Pons (tissue), 1 donor: ENCODE data around the gene ZNF423.

Experiments
- DNase-seq: peaks from one replicate; pipeline ENCODE4 v3.0.0-alpha.2; 2016; ENCODE audit warnings: low spot score

The ZNF423 gene

DNA sequence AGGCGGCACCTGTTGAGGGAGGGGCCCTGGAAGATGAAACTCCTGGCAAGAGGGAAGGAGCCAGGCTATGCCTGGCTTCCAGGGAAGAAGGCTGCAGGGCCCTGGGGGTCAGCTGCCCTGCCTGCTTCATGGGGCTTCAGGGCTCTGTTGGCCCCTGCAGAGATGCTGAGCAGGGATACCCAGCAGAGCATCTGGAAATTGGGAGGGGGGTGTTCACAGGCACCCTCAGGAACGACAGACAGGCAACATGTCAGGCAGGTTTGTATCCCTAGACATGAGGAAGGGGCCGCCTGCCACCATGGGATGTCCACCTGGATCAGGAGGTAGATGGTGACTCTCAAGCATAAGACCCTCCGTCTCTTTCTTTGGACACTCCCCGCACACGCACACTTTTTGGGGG lies 13.8 kb upstream of the ZNF423 start:
- no peak for DNase-seq

- no peak for DNase-seq
Observed at GRCh38 chr16:49867796-49868668, 12.1 kb upstream of the ZNF423 start.

DNA sequence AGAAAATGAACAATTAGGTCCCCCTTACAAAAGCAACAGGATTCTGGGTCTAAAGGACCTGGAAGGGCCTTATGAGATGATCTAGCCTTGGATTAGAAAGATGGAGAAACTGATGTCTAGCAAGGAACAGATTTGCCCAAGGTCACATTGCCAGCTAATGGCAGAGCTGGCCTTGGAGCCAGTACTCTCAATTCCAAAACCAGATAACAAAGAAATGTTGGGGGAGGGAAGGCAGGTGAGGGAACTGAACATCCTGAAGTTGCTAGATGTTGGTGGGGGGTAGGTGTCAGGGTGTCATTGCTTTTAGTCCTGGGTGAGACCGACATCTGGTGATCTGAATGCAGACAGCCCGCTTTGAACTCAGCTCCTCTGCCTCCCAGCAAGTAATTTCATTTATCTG lies 11.3 kb upstream of the ZNF423 start:
- no peak for DNase-seq

DNA sequence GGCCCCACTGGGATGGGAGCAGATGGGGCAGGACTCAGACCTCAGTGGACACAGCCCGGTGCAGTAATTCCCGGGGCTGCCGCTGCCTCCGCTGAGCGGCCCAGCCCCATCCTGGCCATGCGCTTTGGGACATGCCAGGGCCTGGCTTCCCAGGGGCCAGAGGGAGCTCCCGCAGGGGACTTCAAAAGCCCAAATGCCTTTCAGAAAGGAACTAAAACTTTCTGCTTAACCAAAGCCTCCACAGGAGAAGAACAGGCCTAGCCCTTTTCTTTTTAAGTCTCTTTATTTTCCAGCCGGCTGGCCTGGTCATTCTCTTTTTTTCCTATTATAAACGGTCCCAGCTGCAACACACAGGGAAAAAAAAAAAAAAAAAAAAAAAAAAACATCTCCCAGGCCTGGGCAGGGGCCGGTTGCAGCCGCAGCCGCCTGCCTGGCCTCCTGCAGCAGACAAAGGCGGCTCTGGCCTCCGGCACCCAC lies 10.7 kb upstream of the ZNF423 start:
- DNase-seq = no peak

GRCh38 chr16:49862694-49863093 lies 6.8 kb upstream of the ZNF423 start:
- DNase-seq = no peak

DNA sequence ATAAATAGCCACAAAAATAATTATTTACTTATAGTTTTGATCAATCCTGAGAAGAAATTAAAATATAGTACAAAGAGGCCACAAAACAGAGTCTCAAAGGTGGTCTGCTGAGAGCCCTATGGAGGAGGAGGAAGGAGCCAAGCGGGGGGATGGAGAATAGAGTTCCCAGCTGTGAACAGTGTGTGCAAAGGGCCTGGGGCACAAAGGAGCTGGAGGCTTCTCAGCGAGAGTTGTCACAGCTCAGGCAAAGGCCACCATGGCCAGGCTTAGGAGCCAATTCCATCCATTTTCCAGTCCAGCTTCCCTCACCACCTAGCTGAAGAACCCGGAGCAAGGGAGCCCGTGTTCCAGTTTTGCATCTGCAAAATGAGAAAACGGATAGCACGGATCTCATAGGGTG lies 5.4 kb upstream of the ZNF423 start:
- DNase-seq = no peak

DNA sequence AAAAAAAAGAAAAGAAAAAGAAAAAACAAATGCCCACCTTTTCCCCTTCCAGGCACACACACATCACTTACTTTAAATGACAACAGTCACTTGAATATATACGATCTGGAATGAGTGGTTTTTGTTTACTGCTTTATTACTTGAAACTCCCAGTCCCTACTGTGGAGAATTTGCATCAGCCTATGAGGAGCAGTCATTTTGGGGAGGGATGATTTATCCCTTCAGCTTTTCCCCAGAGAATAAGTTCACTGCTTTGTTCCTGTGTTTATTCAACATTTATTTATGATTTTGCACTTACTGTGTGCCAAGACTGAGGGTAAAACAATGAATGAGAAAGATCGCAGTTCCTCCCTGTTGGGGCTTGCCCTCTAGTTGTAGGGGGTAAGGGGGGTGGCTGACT lies 4.7 kb upstream of the ZNF423 start:
- no peak for DNase-seq

DNA sequence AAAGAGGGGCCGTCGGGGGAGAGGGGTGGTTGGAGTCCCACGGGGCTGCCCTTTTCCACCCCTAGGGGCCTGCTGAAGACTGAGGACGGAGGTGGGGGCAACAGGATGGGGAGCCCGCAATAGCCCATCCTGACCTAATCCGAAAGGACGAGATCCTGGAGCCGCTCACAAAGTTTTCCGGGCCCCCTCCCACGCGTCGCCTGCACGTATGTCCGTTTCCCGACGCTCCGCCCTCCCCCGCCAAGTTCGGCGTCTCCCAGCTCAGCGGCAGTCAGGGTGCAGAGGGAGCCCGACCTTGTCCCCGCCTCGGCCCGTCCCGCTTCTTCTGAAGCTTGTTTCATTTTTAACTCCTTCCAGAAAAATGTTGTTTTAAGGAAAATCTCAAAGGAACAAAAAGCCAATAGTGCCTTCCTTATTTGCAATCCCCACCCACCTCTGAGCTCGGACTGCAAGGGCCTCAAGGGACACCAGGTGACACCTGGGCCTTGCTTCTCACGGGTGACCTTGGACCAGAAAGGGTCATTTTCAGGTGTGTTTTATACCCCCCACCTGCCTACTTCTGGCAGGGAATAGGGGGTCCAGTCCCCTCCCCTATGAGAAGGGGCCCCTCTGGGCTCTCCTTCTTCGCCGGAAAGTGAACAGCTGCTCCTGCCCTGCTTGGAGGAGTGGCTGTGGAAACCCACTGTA lies 3.4 kb upstream of the ZNF423 start:
- DNase-seq = no peak

- no peak for DNase-seq
Observed at GRCh38 chr16:49858200-49859124, 2.5 kb upstream of the ZNF423 start.

GRCh38 chr16:49857423-49858181 lies 1.7 kb upstream of the ZNF423 start:
- DNase-seq = no peak

- DNase-seq = peak; percentile 51
Observed at GRCh38 chr16:49856672-49857330, 889 bp upstream of the ZNF423 start.

GRCh38 chr16:49855280-49855821 lies 561 bp downstream of the ZNF423 start:
- peak; percentile 35 for DNase-seq

- no peak for DNase-seq
Observed at GRCh38 chr16:49854796-49855203, 1.1 kb downstream of the ZNF423 start.

- DNase-seq = no peak
Observed at GRCh38 chr16:49854188-49854795, 1.6 kb downstream of the ZNF423 start.

DNA sequence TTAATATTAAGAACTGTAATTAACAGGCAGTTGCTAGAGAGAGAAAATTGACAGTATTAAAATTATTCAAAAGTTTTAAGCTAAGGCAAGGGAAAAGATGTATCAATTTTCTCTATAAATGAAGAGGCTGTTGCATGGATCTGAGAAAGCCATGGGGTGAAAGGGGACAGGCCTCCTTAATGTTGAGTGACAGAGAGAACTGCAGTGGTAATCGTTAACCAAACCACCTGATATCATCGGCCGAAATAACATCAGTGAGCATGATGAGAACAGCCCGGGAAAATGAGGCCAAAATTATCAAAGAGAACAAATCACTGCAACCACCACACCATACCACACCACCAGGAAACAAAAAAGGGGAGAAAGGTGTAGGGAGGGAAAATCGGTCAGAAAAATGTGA lies 3.6 kb downstream of the ZNF423 start:
- DNase-seq = no peak

DNA sequence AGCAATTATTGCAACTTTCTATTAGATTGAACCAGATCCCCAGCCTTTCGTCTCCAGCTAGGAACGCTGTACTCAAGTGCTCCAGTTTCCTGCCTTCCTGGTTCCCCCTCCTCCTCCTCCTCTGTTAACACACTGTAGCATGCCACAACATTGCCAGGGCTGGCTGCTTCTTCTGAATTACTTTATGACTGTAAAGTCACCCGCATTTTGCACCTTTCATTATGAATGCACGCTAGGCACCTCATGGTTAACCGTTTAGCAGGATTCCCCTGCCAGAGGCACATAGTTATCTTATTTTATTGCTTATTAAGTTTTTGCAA lies 4.5 kb downstream of the ZNF423 start:
- DNase-seq = no peak

DNA sequence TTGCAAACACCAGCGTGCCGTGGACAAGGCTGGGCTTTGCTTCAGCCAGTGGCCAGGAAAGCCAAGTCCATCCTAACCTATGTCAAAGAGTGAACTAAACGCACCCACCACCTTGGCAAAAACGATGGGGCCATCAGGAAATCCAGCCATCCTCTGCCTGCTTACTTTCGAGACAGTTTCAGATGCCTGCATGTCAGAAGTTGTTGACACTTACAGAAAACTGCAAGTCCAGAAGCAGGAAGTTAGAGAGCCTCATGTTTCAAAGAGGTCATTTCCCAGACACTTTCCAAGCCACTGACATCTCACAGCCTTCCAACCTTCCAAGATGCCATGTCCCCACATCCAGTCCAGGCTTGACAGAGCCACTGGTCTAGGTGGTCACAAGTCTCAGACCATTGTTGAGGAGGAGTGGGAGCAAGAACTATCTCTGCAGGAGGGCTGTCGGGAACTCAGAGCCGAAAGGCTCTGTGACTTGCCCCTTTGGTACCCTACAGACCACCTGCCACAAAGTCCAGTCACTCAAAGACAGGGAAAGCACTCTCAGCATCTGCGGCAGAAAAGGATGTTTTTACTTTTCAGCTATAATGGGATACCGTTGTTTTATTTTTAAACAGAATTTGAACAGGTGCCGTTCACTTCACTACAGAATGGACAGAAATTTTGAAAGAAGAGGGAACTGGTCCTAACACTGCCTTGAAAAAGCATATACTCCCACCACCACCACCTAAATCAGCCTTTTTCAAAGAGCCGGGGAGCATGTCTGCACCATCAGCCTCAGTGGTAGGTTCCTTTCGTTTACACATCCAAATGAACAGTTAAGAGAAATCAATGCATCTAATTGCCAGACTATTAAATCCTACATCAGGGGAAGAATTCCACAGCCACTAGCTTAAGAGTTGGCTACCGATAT lies 5.1 kb downstream of the ZNF423 start:
- DNase-seq = no peak

DNA sequence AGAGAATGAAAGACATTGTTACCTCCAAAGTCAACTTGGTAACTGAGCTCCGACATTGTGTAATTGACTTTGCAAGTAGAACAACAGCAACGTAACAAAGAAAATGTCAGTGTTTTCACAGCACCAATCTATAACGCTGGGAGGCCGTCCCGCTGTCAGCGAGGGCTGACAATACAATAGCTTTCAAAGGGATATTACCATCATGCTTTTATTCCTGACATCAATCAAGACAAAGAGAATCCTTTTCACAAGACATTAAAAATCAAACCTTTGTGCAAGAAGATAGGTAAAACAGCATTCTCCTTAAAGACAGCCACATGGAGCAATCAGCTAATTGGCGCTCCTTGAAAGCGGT lies 6.2 kb downstream of the ZNF423 start:
- DNase-seq = no peak

GRCh38 chr16:49849037-49849753 lies 6.7 kb downstream of the ZNF423 start:
- no peak for DNase-seq
